HG03095 (cell line): ENCODE data around the gene UBTD1.
"Not testable (repeated sequence)": the region's sequence is repeated elsewhere in the genome, so short reads cannot be mapped to it uniquely, and the experiment has no call there.

Experiments
- ATAC-seq: cut with Tn5 transposase; IDR thresholded peaks from one replicate; pipeline ENCODE4 v1.9.1; 2021; ENCODE audit warnings: moderate library complexity; ENCODE audit not compliant: unreplicated experiment

Gene UBTD1

GRCh38 chr10:97514344-97514743, 15.6 kb downstream of the UBTD1 start:
- no peak for ATAC-seq

DNA sequence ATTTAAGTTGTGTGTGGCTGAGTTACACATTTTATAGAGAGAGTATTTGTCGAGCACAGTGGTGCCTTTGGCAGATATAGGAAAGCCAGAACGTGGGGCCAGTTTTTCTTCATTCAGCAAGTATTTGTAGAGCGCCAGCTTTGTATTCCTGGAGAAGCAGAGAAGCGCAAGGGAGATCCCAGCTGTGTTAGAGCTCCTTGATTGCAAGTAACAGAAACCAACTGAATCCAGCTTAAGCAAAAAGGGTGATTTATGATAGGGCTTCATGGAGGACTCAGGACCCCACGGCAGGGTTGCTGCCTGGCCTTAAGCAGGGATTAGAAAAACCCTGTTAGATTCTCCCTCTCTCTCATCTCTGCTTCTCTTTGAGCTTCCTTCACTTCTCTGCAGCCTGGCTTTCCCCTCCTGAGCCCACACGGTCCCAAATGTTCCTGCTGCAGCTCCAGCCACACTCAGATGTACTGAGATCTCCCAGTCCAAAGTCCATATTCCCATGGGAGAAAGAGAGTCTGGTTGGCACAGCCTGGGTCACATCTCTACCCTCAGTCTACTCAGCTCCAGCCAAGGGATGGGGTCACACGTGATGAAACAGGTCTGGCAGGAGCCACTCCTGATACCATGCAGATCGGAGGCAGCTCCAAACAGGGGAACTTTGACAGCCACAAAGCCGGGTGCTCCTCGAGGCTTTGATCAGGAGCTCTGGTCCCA, 16.7 kb downstream of the UBTD1 start:
- no peak for ATAC-seq

GRCh38 chr10:97517096-97517750, 18.5 kb downstream of the UBTD1 start:
- no peak for ATAC-seq

DNA sequence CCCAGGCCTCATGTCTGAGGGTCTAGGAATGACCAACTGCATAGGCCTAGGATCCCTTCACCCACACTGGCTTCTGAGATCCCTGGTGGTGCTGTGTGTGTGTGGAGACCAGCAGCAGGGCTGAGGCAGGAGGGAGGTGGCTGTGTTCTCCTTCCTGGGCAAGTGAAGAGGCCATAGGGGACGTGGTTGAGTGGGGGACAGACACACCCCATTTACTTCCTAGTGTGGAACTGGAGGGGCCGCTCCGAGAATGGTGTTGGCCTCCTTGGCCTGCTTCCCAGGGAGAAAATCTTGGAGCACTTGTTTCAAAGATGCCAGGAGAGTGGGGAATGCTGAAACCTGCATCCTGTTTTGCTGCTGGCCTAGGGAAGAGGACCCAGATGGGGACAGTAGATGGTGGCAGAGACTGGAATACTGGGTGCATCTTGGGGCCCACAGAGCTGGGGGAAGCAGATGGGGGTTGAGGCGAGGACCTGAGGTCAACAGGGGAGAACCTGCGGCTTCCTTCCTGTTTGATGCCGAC, 19.1 kb downstream of the UBTD1 start:
- ATAC-seq: no peak

DNA sequence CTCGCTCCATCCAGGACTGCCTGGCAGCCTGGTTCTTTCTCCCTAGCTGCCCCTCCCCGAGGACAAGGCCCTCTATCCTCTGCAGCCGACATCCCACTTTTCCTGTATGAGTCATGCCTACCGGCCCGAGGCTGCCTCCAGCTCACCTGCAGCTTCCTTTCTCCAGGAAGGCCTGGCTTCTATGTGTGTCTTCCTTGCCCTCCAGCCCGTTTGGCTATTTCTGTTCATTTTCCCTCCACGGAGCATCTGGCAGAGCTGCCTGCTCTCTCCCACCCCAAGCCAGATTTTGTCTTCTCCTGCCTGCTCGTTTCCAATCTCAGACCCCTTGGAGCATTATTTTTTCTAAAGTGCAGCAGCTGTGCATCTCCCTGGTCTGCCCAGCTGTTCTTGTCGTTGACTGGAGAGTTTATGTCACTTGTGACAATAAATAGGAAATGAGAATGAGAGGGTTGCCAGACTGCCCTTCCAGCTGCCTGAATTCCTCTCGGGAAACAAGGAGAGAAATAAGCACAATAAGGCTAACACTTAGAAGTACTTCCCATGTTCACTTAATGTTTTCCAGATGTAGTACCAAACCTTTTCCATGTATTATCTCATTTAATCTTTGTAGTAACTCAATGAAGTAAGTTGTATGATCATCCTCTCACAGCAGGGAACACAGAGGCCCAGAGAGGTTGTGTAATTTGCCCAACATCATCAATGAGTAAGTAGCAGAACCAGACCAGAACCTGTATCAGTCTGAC, 19.7 kb downstream of the UBTD1 start:
- ATAC-seq: no peak

- ATAC-seq: no peak
Observed at GRCh38 chr10:97519342-97519741, 20.6 kb downstream of the UBTD1 start.

DNA sequence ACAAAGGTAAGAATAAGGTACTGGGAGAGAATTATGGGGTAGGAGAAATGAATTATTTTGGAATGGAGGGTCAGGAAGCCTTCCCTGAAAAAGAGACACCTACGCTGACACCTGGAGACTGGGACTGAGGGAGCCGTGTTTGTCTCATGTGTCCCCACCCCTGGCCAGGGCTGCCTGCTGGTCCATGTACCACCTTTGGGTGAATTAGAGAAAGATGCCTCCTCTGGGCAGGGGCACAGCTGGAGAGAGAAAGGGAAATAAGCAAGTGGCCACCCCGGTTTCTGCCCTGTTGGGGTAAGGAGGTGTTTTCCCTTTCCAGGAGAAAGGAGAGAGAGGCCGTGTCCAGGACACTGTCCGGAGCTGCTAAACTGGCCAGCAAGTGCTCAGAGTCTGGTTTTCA, 21.8 kb downstream of the UBTD1 start:
- ATAC-seq: no peak

DNA sequence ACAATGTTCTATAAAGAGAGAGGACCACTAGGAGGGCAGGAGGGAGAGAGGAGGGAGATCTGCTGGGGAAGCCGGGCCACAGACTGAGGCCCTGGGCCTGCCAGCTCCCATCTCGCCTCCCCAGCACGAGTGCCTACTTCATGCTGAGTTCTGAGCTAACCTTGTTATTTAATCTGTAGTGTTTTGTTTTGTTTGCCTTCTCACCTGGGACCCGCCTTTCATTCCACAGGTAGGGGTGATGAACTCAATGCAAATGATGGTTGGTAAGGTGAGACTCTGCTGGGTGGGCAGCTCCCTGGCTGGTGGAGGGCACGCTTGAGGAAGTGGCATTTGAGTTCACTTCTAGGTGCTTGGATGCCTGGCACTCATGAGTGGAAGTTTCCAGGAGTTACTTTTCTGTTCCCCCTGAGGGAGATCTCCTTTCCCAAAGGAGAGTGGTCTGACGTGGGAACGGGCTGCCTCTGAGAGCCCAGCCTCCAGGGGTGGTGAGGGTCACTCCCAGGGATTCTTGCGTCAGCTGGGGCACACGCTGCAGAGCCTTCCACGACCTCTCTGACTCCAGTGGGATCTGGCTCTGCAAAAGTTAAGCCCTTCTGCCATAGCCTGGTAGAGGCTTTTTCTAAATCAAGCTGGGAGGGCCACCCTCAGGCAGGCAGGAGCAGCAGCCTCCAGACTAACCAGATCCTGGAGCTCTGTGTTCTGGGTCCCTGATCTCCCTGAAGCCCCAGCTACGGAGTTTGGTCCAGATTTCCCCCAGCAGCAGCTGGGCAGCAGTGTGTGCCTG, 22.4 kb downstream of the UBTD1 start:
- ATAC-seq: no peak

DNA sequence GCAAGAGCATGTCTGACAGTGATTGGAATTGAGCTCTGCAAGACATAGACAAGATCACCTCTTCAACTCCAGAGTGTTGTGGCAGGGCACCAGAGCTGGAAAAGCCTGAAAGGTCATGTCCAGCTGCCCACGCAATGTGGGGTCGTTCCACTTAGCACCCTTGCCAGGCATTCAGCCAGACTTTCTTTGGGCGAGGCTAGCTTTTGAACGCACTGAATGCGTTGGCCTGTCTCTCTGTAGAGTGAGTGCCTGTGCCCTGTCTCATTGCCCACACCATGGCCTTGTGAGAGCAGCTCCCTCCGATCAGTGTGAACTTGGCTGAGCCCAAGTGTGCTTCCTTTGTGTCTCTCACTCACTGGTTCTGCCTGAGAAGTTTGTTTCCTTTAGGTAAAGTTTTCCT, 23.3 kb downstream of the UBTD1 start:
- ATAC-seq: no peak

DNA sequence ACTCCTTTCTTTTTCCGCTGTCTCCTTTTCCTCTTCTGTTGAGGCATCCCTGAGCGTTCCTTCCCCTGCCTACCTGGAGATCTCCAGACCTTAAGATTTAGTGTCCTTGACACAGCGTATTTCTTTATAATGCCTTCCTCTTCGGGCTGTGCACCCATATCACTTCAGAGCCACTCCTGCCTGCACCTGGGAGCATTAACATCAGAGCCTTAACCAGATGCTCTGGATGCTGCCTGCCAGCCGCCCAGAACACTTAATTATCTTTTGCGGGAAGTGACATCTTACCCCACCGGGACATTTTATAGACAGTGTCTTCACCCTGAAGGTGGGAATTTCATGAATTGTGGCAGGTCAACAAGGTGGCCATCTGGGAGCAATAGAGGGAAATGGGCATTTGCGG, 24.2 kb downstream of the UBTD1 start:
- no peak for ATAC-seq

DNA sequence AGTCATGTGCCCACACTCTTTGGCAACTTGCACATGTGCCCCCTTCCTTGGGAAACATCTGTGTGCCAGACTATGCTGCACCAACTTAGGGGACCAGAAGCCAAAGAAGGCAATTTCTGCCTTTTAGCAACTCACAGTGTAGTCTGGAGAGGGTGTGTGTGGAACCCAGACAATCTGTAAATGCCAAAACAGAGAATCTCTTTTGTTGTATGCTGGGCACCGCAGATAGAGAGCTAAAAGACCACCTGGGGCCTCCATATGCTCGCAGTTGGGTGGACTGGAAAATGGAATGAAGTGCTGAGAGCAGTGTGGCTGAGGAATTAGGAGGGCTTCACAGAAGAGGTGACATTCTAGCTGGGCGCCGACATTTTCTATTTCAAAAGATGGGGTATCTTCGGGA, 26.4 kb downstream of the UBTD1 start:
- ATAC-seq: no peak

DNA sequence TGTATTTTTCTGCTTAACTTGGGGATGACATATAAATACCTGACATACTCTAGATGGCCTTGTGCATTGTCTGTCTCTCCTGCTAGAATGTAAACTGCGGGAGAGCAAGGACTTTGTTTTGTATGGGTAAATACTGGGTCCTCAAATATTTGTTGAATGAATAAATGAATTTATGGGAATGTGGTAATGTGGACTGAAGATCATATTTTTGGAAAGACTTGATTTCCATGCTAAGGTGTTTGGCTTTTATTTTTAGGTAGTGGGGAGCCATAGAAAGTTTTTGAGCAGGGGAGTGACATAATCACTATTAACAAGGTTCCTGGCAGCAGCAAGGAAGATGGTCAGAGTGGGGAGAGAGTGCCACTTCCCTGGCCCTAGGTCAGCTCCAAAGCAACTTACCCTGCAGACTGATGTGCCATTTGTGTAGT, 27.0 kb downstream of the UBTD1 start:
- no peak for ATAC-seq

GRCh38 chr10:97528876-97529275, 30.2 kb downstream of the UBTD1 start:
- ATAC-seq: not testable (repeated sequence)

GRCh38 chr10:97529685-97530465, 31.2 kb downstream of the UBTD1 start:
- no peak for ATAC-seq

DNA sequence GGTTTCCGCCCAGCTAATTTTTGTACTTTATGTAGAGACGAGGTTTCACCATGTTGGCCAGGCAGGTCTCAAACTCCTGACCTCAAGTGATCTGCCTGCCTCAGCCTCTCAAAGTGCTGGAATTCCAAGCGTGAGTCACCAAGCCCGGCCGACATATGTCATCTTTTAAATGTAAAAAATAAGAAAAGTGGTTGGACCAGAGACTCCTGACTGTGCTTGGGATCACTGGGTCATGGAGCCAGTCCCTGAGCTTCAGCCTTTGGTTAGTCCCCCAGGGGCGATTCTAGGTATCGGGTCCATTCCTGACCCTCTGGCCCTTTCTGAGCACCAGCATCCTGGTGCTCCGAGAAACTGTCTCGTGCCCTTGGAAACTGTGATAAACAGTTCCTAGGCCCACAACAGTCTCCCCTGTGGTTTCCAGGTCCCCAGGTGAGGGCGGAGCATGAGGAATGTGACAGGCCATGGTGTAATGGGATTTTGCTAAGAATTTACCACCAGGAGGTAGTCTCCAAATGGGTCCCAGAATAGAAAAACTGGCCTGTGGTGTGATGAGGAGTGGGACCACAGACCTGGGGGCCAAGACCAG, 32.8 kb downstream of the UBTD1 start:
- ATAC-seq: no peak

DNA sequence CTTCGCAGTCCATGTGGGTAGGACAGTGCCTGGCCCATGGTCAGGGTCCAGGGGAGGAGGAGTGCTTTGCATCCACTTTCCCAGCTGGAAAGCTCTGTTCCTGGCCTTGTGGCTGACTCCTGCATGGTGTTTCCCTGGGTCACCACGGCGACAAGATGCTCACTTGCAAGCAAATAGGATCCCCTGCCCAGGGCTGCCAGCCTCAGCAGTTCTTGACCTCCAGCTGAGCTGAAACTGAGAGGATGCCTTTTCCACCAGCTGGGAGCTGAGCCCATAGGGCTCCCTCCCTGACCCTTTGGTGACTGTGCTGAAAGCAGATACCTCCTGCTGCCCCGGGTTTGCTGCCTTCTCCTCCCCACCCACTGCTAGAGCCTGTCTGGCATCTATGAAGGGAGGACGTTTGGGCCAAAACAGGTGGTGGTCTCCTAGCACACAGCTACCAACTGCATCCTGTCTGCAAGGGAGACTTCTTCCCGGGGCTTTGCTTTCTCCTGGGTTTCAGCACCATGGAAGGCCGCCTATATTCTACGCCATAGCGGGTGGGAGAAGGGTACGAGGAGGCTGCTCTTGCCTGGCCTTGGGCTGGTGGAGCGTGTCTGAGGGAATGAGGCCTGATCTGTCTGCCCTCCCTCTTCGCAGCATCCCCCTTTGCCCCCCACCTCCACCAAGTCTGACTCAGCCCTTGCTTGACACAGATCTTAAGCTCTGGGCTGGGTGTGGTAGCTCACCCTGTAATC, 34.4 kb downstream of the UBTD1 start:
- no peak for ATAC-seq

DNA sequence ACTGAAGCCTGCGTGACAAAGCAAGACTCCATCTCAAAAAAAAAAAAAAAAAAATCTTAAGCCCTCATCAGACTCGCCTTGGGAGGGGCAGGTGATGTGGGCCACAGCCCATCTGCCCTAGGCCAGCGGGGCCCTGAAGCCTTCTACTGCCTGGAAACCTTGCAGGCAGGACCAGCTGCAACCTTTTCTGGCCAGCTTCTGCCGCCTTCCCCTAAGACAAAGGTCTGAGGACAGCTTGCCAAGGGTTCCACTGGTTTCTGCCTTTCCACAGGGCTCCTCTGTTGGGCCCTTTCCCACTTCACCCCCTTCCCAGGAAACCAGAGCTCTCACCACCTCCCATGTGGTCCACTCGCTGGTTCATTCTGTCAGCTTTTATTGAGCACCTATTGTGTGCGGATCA, 35.2 kb downstream of the UBTD1 start:
- ATAC-seq: no peak

DNA sequence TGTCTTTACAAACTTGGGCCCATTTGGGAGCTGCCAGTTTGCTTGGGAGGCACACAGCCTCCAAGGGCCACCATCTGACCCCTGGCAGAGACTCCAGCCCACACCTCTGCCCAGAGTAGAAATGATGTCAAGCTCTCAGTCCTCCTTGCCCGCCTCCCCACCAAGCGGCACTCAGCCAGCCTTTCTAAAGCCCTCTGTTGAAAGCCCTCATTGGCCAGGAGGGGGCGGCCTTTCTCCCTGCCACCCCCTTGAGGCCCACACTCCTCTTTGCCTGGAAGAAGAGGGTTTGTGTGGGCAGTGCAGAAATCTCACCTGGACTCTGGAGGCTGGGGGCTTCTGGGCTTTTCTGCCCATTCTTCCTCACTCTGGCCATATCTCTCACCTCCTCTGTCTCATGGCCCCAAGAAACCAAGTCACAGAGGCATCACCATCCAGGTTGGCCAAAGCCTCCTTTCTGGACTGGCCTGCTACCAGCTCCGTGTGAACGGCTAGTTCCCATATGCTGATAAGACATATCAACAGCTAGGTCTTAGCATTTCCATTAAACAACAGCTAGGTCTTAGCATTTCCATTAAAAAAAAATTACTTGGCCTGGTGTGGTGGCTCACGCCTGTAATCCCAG, 36.1 kb downstream of the UBTD1 start:
- no peak for ATAC-seq
